Amniotic stem cell (primary cell): ENCODE measurements around the gene LRTM1.

Source experiments
- DNase-seq: peaks from one replicate; lab custom pipeline; 2025; lab: John Stamatoyannopoulos, UW

Gene LRTM1

DNA sequence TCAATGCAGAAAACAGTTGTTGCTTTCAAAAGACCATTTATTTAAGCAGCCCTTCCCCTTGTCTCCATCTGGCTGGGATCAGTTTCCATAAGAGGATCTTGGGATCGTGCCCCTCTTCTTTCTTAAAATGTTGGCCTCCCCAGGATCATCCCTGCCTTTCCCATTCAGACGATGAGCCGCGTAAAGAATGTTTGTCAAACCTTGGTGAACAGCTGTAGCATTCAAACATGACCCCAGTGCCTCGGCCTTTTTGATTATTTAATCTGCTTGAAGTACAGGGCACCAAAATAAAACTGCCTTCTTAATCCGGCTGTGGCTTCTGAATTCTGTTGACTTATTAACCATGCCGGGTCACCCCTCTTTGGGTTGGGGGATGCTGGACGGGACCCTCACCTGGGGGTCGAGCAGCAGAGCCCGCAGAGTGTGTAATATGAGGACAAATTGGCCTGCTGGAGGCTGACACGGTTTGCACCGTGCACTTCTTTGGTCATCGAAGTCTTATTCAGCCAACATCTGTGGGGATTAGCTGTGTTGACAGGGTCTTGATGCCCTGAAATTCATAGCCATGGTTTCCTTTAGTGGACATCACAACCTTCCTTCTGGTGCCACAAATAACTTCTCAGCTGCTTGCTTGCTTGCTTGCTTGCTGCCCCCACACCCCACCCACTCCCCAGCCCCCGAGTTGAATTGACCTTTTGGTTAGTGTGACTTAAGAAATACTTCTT, at the start of gene LRTM1:
TSS of gene LRTM1 (minus strand) at position 14 of the 725 bp plus-strand sequence. CDS start 148 bp downstream, outside the sequence.
- no peak for DNase-seq

DNA sequence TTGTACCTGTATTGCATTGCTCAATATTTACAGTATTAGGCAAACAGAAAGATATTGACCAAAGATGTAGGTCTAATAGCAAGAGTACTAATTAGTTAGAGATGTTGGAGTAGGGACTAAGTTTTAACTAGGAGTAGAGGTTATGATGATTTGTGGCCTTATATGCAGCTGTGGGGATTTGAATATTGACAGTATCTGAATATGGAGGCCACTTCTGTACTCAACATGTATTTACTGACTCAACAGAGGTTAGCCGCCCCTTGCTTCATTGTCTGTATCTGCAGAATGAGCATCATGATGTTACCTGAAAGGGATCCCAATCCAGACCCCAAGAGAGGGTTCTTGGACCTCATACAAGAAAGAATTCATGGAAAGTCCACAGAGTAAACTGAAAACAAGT, 49.6 kb upstream of the LRTM1 start:
- no peak for DNase-seq

DNA sequence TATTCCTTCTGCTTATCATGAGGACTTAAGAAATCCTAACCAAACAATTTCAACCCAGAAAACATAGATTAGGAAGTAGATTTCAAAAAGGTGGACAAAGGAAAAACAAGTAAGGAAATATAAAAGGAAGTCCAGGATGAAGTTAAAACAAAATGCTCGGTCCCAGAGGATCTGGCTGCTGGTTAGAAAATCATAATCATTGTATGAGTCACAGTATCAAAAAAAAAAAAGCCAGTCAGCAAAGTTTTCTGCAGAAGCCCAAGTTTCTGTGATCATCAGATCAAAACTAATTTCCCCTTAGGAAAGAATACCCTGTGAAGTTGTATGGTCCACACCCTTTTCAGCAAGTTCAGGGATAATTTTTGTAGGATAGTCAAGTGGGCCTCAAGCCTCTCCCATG, 43.0 kb upstream of the LRTM1 start:
- no peak for DNase-seq

DNA sequence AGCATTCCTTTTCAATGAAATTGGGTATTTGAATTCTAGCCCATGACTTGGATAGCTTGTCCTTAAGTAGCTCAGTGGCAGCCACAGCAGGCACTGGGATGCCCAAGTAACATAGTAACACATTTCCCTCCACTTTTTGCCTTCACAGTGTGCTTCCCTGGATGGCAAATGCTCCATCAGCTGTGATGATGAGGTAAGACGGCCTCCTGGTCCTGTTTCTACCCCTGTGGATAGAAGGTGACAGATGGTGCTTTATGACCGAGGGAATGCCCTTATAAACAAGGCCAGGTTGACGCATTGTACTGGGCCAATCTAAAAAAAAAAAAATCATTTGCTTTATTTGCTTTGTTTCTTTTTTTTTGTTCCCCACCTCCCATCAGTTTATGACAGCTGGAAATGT, 41.8 kb upstream of the LRTM1 start:
- no peak for DNase-seq

DNA sequence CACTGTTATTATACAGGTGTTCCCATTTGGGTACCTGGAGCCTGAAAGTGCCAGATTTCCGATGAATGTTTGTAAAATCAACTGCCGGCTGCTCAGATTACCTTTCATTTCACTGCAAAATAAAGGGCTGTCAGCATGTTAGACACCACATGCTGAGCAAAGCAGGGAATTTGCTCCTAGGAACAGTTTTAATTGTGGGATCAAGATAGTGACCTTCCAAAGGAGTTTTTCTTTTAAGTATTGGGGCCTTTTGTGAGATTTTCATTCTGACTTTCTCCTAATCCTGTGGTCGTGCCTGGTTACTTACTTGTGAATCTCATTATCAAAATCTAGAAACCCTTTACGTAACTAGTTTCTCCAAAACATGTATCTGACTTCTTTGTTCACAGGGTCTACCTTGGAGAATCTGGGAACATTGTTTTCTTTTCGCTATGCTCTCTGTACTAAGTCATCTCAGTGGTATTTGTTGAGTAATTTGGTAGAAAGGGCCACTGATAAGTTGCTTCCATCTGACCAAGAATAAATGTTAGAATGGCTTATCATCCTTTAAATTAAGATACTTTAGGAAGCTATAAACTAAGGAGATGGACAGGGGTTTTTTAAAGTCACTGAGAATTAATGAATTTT, 40.8 kb upstream of the LRTM1 start:
- DNase-seq, result peak; percentile 35

DNA sequence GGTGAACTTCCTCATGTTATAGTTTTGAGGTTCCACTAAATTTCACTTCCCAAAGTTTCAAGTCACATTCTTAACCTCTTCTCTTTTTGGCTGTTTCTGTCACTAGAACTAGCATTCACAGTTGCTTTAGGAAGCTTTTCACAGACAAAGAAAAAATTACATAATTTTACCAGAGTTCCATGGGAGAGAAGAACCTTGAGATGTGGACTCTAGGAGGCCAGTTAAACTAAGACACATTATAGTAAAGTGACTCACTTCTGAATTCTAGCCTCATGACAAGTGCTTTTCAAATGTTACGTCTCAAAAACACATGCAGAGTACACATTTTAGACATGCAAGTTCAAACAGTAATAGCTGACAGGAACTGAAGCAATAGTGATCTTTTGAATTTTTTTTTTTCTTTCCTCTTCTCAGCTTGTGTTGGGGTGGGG, 39.9 kb upstream of the LRTM1 start:
- DNase-seq, result no peak

DNA sequence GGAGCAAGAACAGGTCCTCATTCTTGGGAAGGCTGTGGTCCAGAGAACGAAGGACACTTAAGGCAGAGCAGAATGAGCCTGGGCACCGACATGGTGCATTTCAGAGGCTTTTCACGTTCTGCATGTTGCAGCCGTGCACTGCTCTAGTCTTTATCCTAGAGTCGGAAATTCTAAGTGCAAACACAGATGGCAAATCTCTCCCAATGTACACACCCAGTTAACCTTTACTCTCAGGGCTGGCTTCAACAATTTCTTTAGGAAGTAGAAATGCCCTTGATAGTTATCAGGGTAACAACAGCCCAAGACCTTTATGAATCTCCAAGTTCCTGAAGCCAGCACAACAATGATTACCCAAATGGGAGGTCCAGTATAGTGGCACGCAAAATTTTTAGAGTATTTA, 39.1 kb upstream of the LRTM1 start:
- DNase-seq, result no peak

DNA sequence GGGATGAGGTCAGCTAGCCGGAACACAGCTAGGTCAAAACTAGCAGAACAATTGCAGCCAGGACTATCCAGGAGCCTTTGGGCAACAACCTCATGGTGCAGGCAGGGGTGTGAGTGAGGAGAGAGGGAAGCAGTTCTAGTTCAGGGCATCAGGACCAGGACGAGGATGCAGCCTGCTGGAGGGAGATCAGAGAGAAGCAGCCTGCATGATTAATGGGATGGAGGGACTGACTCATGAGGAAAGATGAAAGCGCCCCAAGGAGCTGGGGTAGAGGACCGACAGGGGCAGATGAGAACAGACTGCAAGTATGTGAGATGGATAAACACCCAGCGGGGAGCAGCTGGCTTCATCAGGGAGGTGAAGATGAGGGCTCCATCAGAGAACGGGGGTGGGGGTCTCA, 37.9 kb upstream of the LRTM1 start:
- peak; percentile 15 for DNase-seq

DNA sequence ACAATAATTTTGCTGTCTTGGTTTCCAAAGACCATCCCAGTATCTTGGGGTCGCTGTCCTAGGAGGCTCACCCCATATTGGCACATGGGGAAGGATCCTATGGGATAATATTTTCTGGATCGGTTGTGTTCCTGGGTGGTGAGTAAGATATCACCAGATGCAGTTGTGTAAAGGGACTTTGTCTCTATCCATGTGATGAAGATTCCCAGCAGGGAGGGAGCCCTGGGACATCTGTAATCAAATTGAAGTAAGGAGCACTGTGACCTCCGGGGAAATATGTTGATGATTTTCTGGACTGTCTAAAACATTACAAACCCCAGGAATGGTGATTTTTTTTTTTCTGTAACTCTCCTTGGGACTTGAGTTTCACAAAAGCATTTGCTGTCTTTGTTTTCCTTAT, 36.2 kb upstream of the LRTM1 start:
- no peak for DNase-seq

DNA sequence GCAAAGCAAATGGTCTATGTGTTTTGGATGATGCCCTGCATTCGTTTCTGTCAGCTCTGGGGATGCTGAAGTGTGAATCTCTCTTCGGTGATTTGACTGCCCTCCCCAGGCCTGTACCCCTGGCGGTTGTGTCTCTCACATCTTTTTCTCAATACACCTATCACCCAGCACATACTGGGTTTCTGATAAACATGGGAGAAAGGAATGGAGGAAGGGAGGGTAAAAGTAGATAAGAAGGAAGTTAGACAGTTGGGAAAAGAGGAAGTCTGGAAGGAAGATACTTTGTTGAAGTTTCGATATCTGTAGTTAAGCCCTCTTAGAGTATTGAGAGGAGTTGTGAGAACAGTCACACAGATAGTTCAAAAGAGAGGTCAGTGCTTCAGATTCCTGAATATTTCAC, 35.8 kb upstream of the LRTM1 start:
- DNase-seq, result no peak

DNA sequence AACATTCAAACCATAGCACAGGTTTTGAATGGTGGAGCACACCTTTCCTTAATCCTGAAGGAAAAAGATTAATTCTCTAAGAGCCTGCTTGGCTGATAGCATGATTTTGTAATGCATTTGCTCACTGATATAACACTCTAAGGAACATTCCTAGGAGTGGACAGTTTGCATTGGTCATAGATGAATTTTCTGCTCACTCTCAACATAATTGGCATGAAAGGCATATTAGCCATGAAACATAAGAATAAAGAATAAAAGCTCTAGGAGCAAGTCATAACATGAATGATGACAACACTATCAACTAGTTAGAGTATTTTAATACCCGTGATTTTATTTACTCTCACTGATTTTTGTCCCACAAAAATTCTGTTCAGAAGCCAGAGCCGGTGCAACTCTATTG, 34.3 kb upstream of the LRTM1 start:
- DNase-seq, result no peak

DNA sequence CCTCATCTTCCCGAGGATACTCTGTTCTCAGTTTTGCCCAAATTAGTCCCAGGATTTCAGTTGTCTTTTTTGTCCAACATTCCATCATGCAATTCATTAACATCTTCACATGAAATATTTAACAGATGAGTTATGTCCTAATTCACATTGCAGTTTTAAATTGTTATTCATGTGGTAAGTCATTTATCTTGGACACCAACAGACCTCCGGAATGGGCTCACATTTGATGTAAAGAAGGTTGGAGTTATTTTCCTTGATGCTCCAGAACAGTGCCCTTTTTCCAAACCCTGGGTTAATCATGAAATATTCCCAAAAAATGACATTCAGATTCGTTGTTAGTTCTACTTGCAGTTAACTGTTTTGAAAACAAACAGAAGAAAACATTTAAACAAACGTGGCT, 32.8 kb upstream of the LRTM1 start:
- no peak for DNase-seq

DNA sequence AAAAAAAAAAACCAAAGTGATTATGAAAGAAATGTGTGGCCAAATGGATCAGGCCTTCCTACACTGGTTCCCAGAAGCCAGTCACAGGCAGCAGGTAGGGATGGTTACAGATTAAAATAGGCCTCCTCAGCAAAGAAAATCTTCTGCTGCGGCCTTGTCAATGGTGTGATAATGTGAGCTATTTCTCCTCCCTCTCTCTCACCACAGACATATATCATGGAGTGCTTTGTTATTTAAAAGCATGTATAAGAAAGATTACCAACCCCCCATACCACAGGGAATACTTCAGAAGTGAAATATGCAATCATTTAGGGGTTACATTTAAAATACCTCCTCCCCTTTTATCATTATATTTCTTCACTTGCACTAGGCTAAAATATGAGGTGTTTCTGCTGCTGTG, 32.2 kb upstream of the LRTM1 start:
- no peak for DNase-seq

DNA sequence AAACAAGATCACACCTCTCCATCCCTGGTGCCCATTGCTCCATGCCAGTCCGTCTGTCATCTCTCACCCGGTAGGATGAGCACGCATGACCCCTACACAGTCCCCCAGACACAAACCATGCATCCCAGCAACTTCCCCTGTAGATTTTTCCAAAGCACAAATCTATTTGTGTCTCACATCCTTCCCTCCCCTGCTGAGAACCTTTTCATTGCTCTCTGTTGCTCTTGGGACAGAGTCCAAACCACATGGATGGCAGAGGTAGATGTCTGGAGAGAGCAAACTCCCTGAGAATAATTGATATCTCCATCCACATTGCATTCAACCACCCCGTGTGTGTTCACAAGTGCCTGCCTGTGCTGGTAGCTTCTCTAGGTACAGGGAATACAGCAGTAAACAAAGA, 29.9 kb upstream of the LRTM1 start:
- no peak for DNase-seq

DNA sequence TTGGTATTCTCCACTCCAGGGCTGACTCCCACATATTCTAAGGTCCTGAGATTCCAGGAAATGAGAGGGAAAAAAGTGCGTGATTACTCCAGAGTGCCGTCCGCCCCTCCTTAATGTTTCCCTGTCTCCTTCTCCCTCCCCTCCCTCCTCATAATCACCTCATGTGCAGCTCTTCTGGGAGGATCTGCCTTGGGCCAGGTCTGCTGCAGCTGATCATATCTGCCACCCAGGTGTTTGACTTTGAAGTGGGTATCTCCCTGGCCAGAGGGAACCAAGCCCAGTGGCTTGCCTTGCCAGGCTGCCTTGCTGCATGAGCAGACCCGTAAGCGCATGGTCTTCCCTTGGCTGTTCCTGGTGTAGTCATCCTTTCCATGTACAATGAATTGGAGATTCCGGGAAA, 28.1 kb upstream of the LRTM1 start:
- no peak for DNase-seq

DNA sequence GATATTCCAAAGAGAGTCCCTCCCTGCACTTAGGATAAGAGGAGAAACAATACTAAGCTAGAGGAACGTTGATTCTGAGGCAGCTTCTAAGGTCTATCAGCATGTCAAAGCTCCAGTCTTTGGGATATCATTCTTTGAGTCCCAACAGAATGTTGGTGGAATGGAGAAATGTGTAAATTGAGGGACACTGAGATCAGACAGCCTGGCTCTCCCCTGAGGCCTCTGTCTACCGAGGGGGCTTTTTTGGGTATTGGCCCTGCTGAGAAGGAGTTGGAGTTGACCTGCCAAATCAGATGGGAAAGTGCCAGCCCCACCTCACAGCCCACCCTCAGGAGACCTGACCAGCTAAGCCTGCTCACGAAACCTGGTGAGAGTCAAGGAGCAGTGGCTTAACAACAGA, 27.6 kb upstream of the LRTM1 start:
- DNase-seq, result no peak

DNA sequence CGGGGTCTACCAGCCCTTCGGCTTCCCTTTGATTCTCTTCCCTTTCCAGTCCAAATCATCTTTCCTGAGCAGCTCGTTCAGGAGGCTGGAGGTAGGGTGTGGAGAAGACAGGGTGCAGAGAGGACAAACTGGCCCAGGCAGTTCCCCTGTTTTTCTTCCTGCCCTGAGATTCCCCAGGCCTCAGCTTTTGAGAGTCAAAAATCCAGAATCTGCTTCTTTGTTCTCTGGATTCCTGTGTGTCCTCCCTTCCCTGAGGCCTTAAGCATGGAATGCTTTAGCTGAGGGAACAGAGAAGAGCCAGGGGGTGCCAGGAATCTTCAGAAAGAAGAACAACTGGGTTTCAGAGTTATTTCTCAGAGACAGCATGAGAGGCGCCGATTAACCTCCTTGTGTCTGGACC, 26.7 kb upstream of the LRTM1 start:
- no peak for DNase-seq

DNA sequence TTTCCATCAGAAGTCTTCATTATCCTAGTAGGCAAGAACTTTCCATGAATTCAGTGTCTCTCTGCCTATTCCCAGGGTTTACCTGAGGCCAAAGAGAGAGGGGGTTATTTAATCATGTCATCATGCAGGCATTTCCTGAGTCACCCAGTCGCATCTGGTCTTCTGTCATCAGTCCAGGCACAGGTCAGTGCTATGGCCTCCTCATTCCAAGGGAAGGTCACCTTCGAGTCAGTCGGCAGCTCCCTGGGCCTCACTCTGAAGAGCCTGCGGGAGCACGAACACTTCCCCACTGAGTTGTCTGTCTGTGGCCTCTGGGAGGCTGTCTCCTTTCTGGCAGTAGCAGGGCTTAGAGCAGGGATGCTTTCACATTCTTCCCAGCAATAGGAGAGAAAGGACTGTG, 26.2 kb upstream of the LRTM1 start:
- no peak for DNase-seq

DNA sequence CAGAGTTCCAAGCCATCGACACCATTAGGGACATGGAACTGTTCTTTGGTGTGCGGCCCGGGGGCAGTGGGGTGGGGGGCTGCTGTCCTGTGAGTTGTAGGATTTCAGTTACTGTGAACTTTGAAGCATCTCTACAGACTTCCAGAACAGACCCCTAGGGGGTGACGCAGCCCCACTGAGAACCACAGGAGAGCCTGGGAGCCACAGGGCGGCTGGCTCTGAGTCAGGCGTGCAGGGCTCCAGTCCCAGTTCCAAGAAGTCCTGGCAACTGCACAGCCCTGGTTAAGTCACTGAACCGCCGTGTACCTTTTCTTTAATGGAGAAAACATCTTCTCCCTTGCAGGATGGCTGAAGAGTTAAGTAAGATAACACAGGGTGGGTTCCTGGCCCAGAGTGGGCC, 23.5 kb upstream of the LRTM1 start:
- DNase-seq, result peak; percentile 69

DNA sequence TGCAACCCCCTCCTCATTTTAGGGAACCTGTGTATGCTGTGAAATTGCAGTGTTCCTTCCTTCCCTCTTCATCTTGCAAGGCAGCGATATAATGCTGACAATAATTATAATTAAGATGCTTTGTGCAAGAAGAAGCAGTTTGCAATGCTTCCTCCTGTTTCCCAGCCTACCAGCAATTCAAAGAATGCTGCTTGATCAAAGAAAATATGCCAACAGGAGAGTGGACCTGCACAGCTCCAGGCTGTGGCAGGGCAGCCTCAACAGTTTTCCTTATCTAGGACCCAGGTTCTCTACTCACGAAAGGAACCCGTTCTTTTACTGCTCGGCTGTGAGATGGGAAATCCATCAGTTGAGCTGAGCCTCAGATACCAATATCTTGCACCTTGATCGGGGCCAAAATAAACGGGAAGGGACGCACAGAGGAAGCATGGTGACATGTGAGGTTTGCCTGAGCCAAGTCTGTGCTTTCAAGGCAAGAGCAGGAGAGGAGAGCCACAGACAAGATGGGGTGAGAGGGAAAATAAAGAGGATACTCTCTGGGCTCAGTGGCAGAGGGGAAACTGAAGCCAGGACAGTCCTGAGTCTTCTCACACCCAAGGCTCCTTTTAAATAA, 22.6 kb upstream of the LRTM1 start:
- DNase-seq, result no peak

DNA sequence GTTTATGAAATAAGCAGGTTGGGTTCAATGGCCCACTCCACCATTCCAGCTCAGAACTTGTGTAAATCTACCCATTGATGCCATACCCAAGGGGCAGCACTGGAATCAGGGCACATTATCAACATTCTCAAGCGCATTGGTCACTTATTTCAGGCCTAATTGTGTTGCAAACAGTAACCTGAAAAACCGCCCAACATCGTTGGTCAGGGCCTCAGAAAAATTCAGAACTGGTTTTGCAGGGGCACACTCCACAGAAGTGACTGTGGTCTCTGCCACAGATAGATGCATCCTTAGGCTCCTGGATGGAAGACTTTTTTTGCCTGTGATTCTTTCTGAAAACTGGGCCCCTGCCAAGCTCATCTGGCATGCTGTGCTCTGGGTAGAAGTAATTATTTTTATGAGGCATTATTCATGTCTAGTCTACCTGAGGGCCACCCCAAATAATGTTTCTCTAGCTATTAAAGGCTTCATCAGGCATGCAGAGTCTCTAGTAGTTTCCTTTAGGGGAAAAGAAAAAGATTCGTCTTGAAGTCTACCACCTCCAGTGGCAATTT, 21.7 kb upstream of the LRTM1 start:
- no peak for DNase-seq

DNA sequence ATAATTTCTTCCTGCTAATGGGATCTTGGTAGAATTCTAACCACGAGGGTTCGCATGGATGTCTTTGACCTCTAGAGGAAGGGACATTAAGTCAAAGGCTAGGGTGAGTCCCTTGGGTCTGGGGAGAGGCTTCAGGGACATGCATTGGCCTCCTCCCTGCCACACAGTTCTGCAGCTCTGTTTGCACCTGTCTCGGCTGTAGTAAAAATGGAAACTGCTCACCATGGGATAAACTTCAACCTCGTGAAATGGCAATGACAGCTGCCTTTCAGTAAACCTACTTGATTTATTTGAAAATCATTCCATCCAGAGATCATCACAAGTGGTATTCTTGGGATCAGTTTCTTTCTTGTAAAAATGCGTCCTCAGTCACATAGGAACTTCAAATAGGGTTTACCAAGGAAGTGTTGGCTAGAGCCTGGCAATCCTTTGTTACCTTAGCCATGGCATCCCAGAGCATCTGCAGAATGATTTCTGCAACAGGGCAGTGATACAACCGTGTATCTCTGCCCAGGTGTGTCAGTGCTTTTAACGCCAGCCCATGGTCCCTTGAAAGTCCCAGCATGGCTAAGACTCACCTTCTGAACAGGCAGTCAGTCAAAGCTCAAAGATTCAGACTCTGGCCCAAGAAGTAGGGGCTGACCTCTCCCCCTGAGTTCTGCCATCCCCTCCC, 14.0 kb upstream of the LRTM1 start:
- no peak for DNase-seq

DNA sequence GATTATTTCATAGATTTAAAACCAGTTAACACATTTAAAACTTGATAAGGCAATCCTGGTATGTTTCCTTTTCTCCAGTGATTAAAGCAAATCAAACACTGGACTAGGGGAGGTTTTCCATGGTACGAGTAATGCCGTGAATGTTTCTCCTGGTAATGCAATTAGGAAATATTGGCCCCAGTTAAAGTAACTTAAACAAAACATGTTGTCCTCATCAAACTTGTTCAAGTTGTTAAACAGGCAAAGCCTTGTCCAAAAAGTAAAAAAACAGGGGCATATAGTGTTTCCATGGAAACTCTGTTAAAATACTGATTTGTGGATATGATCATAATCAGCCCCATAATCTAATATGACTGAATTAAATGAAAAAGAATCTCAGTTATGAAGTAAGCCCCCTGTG, 13.1 kb upstream of the LRTM1 start:
- DNase-seq, result no peak
